Kidney (tissue), 14 donors: ENCODE results near the gene ZFP1. TPM values are rescaled to one million over a fixed set of nuclear protein-coding genes. Genes with fewer than 3 reads are reported as not detected.

ENCODE experiments used
- DNase-seq, 5 donors: peaks; one replicate each; pipeline ENCODE4 v3.0.0-alpha.2; 2013 to 2020
- FAIRE-seq: peaks from 2 replicates; lab custom pipeline; 2012; peaks lifted over from hg19 to GRCh38; lab: Jason Lieb, UNC
- H3K27ac ChIP-seq, 2 donors: one replicate each; pipeline ENCODE4 v1.7.0; 2013; ENCODE audit warnings: low read depth in 2 of 2, low read length in 2 of 2, inconsistent platforms in 1 of 2
- H3K27me3 ChIP-seq: one replicate; pipeline ENCODE4 v1.7.1; 2013; ENCODE audit warnings: low read length, inconsistent platforms; ENCODE audit not compliant: control insufficient read depth, insufficient read depth
- H3K36me3 ChIP-seq, 3 donors: one replicate each; pipeline versions ENCODE4 v1.7.0 to v1.7.1; 2013; ENCODE audit warnings: low read length in 3 of 3, control low read depth in 1 of 3, inconsistent platforms in 1 of 3; ENCODE audit not compliant: insufficient read depth in 3 of 3, control insufficient read depth in 2 of 3
- H3K4me1 ChIP-seq, 3 donors: one replicate each; pipeline versions ENCODE4 v1.7.0 to v1.7.1; 2013; ENCODE audit warnings: low read length in 3 of 3, inconsistent platforms in 1 of 3, low read depth in 1 of 3; ENCODE audit not compliant: control insufficient read depth in 2 of 3, insufficient read depth in 2 of 3
- H3K4me3 ChIP-seq, 3 donors: one replicate each; pipeline versions ENCODE4 v1.7.0 to v1.8.1; 2013; ENCODE audit warnings: low read length in 3 of 3, control low read depth in 1 of 3, inconsistent platforms in 1 of 3
- H3K9ac ChIP-seq, 3 donors: one replicate each; pipeline versions ENCODE4 v1.7.0 to v1.7.1; 2013; ENCODE audit warnings: low read length in 3 of 3, control low read depth in 1 of 3, inconsistent platforms in 1 of 3
- H3K9me3 ChIP-seq, 3 donors: one replicate each; pipeline versions ENCODE4 v1.7.0 to v1.7.1; 2013; ENCODE audit warnings: low read length in 3 of 3, control low read depth in 1 of 3, inconsistent platforms in 1 of 3; ENCODE audit not compliant: control insufficient read depth in 2 of 3, insufficient read depth in 1 of 3
- intact Hi-C: fragments of 100-400 bp; cut with DNase I; formaldehyde crosslinking; loops from one replicate; pipeline ENCODE4 v1.11.1; 2022
- polyA plus RNA-seq: library from polyadenylated mRNA; stranded (reverse); fragments of 350-450 nt; fragmentation: Illumina TruSeq; extraction: RNeasy Lipid Tissue Mini Kit (QIAGEN cat#74804); gene quantifications from one replicate; pipeline ENCODE4 v1.2.3, GENCODE V29; 2014; ENCODE audit warnings: low read depth, low replicate concordance; ENCODE audit not compliant: insufficient read depth
- total RNA-seq: library from RNA; stranded (reverse); fragmentation: NEBNext Ultra II Directional; extraction: Animal tissue kit (Norgen Biotek cat#: 25700); gene quantifications from one replicate; pipeline ENCODE4 v1.2.1, GENCODE V29; 2021
- TF ChIP-seq, protein P1 (sequence below): IDR thresholded peaks from 3 replicates; pipeline ENCODE4 v1.5.1; 2012; ENCODE audit warnings: mild to moderate bottlenecking, moderate library complexity, borderline replicate concordance; ENCODE audit not compliant: insufficient read depth; ENCODE audit errors: extremely low read depth
- donor health status: control.
- donor health status: control.
- donor health status: control.
- donor health status: control.
- donor health status: control.
- donor health status: DM: yes; HTN: yes; CAD: no.
- donor health status: Normal renal cell carcinoma (clear cell type).

The ZFP1 gene
- total and polyA plus RNA-seq, 2 donors from 2014 or later = 4.6 to 9.2 TPM

DNA sequence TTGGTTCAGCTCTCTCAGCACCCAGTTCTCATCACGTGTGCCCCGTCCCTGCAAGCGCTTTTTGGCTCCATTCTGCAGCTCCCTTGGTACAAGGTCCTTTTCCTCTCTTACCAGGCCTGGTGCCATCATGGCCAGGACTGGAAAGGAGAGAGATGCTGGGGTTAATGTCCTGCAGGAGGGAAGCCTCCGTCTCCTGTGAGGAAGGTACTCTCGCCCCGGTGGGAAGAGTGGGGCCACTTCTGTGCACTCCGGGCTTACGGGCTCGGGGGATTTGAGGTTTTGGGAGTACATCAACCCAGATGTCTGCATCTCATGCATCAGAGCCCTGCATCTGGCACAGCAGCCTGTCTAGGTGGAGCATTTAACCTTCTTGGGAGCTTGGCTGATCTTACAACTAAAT is 48.5 kb downstream of the ZFP1 start:
- TF ChIP-seq, protein P1, sequence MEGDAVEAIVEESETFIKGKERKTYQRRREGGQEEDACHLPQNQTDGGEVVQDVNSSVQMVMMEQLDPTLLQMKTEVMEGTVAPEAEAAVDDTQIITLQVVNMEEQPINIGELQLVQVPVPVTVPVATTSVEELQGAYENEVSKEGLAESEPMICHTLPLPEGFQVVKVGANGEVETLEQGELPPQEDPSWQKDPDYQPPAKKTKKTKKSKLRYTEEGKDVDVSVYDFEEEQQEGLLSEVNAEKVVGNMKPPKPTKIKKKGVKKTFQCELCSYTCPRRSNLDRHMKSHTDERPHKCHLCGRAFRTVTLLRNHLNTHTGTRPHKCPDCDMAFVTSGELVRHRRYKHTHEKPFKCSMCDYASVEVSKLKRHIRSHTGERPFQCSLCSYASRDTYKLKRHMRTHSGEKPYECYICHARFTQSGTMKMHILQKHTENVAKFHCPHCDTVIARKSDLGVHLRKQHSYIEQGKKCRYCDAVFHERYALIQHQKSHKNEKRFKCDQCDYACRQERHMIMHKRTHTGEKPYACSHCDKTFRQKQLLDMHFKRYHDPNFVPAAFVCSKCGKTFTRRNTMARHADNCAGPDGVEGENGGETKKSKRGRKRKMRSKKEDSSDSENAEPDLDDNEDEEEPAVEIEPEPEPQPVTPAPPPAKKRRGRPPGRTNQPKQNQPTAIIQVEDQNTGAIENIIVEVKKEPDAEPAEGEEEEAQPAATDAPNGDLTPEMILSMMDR = no peak
- H3K27ac ChIP-seq = no peak overlapping the region
- intact Hi-C loops = no loop called here
- H3K4me3 ChIP-seq = no peak overlapping the region
- no peaks in the 10 kb centered on the region for H3K27me3 ChIP-seq
- no peaks in the 10 kb centered on the region for H3K36me3 ChIP-seq
- FAIRE-seq (no peak), DNase-seq (no peak)
- no peaks in the 10 kb centered on the region for H3K9me3 ChIP-seq
- no peak overlapping the region for H3K9ac ChIP-seq
- no peaks in the 10 kb centered on the region for H3K4me1 ChIP-seq

DNA sequence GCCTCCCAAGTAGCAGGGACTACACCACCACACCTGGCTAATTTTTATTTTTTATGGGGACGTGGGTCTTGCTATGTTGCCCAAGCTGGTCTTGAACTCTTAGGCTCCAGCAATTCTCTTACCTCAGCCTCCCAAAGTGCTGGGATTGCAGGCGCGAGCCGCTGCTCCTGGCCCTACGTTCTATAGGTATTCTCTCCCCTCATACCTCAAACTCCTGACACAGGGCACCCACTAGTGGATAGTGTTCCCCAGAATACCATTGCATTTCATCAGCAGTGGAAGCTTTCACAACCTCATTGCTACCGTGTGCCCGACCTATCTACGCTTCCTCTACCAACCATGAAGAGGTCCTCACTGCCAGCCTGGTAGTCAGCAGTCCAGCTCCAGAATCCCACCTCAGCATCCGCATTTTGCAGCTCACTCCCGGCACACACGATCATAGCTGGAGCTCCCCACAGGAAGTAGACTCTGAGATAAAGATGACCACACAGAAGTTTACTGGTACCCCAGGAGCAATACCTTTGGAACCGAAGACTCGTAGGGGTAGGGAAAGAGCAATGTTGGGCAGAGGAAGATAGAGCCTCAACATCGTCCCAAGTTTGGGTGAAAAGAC is 49.3 kb downstream of the ZFP1 start:
- FAIRE-seq (no peak), DNase-seq (no peak)
- no peak overlapping the region for H3K4me3 ChIP-seq
- H3K4me1 ChIP-seq = no peaks in the 10 kb centered on the region
- H3K36me3 ChIP-seq = no peaks in the 10 kb centered on the region
- TF ChIP-seq, protein P1 = no peak
- H3K9me3 ChIP-seq = no peaks in the 10 kb centered on the region
- H3K27me3 ChIP-seq = no peaks in the 10 kb centered on the region
- H3K27ac ChIP-seq = no peak overlapping the region
- H3K9ac ChIP-seq = no peak overlapping the region
- intact Hi-C loops = no loop called here

DNA sequence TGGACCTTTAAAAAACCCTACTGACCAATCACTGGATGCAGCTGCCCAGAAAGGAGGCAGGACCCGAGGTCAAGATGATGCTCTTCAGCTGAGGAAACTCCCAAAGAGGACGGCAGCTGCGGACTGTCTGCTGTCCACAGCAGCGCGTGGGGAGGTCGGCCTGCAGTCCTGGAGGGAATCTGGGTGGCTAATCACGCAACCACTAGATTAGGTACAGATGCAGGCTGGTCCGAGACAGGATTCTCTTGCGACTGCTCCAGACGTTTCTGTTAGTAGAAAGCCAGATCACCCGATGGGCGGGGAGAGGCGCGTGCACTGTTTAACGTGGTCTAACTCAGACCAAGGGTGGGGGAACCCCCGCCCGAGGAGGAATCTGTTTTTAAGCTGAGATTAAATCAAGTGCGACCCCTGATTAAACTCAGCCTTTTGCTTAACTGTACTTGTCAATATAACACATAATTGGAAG is 49.8 kb downstream of the ZFP1 start:
- no peak overlapping the region for H3K9ac ChIP-seq
- H3K36me3 ChIP-seq = no peaks in the 10 kb centered on the region
- no peaks in the 10 kb centered on the region for H3K27me3 ChIP-seq
- TF ChIP-seq, protein P1 = no peak
- FAIRE-seq (no peak), DNase-seq (no peak)
- no peak overlapping the region for H3K4me3 ChIP-seq
- no peak overlapping the region for H3K27ac ChIP-seq
- no peaks in the 10 kb centered on the region for H3K9me3 ChIP-seq
- H3K4me1 ChIP-seq = no peaks in the 10 kb centered on the region
- intact Hi-C loops = no loop called here
